HG03108 (cell line): ENCODE results near the gene TMEM238L.

Experiments used
- ATAC-seq: cut with Tn5 transposase; IDR thresholded peaks from one replicate; pipeline ENCODE4 v1.9.1; 2021; ENCODE audit warnings: moderate library complexity; ENCODE audit not compliant: unreplicated experiment

TMEM238L gene

DNA sequence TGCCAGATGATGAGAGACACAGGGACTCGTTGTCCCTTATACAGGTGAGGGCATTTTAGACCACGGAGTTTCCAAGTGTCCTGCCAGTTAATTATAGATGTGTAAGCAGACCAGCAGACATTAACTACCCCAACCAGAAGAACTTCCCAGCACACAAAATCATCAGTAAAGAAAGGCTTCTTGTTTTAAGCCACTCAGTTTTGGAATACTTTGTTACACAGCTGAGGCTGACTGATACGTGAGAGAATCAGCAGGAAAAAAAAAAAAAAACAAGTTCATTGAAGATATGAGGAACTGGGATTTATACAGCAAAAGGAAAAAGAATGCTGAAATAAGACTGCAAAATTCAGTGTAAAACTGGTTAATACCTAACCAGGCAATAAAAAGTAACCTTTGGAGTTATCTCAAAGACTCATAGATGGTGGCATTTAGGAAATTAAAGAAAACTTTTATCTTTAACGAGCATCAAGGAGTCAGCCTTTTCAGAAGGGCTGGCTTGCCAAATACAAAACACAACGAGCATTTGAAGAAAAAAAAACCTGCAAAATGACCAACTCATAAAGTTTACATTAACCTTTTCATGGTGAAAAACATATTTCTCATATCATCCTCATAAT is 28.1 kb downstream of the TMEM238L start:
- ATAC-seq: no peak

DNA sequence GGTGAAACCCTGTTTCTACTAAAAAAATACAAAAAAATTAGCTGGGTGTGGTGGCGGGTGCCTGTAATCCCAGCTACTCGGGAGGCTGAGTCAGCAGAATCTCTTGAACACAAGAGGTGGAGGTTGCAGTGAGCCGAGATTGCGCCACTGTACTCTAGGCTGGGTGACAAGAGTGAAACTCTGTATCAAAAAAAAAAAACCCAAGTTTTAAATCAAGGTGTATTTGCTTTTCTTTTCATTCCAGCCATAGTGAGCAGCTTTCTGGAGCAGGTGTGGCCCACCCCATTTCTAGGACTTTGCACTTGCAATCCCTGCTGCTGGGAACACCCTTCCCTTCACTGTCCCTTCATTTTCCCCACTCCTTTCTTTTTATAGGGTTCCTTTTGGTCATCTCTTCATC is 28.8 kb downstream of the TMEM238L start:
- ATAC-seq: no peak

DNA sequence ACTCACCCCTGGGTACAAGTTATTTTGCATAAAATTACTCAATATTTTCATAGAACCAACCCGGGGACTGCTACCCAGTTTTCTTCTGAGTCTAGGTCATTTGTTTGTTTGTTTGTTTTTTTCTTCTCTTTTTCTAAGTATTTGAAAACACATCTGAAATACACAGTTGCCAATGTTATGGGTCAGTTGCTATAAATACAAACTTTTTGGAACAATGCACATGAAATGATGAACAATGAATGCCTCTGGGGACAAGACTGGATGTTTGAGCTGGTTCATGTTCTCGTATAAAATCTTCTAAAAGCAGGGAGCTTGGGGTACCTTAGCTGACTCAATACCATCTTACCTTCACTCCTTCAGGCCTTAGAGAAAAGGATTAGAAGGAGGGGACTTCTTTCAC is 30.5 kb downstream of the TMEM238L start:
- ATAC-seq: no peak

DNA sequence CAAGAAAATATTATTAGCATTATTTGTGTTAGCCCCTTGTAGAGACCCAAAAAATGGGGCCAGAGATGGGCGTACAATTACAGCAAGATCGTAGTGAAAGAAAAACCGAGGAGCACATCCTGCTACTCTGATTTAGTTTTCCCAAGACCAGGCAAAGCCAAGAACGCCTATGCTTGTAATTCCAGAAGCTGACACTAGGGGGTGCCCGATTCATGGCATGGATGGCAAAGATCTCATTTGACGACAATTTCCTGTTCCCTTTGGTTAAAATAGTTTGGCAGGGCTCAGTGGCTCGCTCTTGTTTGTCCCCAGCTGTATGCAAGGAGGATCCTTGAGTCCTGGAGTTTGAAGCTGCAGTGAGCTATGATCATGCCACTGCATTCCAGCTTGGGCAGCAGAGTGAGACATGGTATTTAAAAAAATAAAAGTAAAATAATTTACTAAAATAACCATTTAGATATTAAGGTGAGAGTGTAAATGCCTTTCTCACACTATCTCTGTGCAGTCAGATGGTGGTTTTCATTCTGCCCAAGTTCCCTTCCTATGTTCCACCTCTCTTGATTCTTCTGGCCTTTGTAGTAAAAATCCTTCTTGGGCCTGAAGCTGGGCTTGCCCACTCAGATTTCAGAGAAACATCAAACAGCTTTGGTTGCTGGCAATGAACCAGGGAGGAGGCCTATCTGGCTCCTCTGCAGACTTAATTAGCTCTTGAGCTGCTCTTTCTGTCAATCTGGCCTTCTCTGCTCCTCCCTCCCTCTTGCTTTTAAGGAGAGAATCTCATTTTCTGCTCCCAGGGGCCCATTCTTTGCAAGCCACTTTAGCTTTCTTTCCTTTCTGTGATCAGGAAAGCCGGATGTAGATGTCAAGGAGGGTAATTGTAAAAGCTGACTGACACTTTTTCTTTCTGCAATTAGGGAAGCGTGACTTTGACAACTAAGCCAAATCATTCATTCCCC is 31.2 kb downstream of the TMEM238L start:
- no peak for ATAC-seq

DNA sequence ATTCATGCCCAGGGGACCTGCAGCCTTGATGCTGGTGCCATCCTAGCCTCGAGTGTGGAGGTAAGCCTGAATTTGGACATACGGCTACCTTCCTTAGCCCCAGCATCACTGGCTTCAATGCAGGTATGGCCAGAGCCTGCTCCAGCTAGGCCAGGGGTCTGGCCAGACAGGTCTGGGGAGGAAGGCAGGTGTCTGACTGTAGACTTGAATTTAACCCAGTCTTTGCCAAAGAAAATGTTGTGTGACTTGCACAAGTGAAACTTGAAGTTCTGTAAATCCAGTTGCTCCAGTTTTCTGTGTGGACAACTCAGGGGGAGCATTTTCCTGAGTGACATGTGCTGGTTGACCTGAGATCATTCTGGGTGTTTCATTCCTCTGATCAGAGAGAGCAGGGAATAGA is 32.8 kb downstream of the TMEM238L start:
- no peak for ATAC-seq

DNA sequence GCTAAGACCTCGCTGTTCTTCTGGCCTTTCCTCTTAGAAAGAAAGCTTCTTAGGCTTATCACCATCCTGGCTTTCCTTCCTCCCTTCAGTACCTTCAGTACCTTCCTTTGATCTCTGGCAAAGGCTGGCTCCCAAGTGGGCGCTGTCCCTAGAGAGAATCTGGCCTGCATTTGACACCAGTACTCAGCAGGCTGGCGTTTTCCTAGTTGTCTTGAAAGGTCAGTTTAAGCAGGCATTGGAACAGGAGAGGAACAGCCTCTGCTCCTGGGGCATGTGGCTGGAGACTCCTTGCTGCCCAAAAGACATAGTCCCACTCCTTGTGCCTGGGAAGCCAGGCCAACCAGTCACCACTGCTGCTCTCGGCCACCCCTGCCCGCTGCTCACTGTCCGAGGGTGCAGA is 34.1 kb downstream of the TMEM238L start:
- no peak for ATAC-seq

DNA sequence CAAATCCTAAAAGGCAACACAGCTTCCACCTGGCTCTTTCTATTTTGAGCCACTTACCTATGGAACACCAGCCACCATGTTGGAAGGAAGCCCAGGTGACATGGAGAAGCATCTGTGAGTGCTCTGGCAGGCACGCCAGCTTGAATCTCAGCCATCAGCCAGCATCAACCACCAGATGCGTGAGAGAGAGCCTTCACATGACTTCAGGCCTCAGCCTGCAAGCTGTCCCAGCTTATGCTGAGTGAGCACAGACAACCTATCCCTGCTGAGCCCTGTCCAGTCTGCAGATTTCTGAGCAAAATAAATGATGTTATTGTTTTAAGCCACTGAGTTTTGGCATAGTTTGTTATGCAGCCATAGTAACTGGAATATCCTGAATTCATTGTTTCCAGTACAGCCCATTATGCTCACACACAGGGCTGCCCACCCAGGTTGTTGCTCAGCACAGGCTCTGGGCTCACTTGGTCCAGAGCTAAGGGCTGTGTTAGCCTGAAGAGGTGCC is 35.1 kb downstream of the TMEM238L start:
- ATAC-seq: no peak

DNA sequence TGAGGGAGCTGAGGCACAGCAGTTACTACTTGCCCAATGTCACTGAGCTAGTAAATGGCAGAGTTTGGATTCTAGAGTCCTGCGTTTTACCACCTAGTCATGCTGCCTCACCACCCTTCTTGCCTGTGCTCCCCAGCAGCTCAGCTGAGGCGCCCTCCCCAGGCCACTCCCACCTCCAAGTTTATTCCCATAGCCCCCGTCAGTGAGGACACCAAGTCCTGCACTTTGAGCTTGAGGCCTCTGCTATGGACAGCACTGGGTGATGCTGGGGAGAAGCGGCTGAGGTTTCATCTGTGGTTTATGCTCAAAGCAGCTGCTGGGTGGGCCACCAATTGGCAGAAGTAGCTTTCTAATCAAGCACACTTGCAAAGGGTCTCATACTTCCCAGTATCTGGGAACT is 36.7 kb downstream of the TMEM238L start:
- ATAC-seq: no peak

DNA sequence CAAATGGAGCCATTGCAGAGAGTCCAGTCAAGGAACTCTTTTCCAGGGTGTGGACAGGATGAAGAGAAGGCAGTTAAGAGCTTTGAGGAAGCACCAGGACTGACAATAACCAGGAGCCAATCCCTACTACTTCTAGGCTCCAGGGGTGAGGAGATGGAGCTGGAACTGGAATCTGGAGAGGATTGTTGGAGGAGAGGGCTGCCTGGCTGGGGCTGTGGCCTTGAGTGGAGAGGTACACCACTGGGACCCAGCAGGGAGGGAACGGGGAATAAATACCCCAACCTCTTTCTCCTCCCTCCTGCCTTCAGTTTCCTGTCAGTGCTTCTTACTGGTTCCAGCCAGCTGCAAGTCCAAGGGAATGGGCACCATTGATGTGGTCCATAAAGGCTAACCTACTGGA is 41.9 kb downstream of the TMEM238L start:
- ATAC-seq: no peak

DNA sequence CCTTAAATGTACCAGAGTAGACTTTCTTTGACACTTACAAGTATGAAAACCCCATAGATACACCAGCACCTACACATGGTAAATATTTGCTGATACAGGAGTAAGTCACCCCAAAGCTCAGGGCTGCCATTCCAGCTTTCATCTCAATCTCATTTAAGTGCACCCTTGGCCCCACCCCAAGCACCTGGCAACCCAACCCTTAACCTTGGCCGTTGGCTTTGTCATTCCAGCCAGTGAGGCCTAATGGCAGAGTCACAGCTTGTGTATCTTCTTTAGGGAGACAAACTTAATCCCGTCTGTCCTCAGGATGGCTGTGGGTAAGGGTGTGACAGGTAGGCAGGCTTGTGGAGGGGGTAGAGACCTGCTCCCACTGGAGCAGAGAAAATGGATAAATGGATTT is 42.6 kb downstream of the TMEM238L start:
- no peak for ATAC-seq

DNA sequence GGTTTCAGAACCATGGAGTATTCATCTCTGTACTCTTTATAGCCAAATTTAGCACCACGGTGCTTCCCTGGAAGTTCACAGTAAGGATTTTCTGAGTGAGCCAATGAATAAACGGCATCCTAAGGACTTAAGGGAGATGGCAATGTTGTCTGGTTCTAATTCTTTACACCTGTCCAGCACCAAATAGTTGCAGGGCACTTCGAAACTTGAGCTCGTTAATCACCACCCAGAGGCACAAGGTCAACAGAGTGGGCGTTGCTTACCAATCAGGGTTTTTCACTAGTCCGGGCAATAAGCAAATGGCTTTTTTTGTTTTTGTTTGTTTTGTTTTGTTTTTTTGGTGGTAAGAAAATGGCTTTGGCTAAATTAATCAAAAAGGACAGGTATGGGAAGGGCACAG is 45.8 kb downstream of the TMEM238L start:
- ATAC-seq: no peak

DNA sequence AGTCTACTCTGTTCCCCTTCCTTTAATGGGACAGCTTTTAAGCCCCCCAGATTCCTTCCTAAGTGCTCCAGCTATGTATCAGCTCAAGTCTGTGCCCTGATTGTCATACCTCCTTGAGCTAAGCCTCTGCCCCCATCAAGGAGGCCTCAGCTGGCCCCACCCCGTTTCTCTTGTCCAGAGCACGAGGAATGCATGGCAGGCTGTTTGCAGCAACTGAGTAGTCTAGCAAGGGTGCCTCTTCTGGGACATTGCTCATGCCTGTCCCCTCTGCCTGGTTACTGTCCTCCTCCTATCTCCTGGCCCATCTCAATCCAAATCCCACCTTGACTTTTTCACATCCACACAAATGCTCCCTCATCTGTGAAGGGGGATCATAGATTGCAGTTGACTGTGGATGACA is 46.3 kb downstream of the TMEM238L start:
- ATAC-seq: no peak

DNA sequence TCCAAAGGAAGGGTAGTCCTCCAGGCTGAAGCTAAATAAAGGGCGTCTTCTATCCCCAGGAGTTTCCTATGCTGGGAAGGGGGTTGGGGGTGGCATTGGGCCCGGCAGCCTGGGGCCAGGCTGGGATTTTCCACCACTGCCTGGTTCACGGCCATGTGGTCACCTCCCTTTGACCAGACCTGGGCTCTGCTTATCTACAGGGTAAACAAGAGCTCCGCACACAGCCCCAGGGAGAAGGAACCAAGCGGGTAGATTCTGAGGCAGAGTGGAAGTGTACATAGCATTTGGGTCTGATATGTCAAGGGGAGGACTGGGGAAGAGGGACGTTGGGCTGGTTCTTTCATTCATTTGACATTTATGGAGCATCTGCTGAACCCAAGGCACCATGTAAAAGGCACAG is 46.8 kb downstream of the TMEM238L start:
- no peak for ATAC-seq

DNA sequence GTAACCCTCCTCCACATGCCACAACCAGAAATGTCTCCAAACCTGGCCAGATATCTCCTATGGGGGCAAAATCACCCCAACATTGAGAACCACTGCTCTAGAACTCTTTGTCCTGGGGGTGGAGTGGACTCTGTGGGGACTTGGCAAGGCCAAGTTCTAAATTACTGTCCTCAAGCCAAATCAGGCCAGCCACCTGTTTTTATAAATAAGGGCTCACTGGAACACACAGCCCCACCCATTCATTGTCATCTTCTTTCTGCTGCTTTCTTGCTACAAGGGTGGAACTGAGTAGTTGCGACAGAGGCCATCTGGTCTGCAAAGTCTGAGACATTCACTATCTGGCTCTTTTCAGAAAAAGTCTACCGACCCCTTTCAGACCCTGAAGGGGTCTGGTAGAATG is 47.3 kb downstream of the TMEM238L start:
- ATAC-seq: no peak

DNA sequence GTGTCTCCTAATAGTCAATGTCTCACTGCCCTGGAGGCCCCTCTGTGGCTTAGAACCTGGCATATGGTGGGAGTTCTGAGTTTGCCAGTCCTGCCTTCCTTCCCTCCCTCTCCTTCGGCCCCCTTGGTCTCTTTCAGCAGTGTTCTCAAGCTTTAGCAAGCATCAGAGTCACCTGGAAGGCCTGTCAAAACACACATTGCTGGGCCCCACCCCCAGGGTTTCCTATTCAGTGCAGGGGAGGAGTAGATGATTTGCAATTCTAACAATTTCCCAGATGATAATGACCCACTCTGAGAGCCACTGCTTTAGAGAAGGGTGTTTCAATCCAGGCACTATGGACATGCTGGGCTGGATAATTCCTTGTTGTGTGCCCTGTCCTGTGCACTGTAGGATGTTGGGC is 47.7 kb downstream of the TMEM238L start:
- ATAC-seq: no peak

DNA sequence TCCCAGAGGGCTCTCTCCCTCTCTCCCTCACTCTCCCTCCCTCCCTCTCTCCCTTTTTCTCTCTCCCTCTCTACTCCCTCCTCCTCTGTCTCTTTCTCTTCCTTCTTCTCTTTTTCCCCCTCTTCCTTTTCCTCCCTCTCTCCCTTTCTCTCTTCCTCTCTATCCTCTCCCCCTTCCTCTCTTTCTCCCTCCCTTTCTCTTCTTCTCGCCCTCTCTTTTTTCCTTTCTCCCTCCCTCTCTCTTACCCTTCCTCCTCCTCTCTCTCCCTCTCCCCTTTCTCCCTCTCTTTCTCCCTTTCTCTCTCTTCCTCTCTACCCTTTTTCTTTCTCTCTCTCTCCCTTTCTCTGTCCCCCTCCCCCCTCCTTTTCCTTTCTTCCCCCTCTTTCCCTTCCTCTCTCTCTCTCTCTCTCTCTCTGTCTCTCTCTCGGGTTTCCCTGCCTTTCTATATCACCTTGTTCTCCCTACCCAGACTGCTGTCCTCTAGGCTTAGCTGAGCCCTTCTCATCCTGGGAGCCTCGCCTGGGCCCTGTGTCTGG is 48.2 kb downstream of the TMEM238L start:
- ATAC-seq: no peak

DNA sequence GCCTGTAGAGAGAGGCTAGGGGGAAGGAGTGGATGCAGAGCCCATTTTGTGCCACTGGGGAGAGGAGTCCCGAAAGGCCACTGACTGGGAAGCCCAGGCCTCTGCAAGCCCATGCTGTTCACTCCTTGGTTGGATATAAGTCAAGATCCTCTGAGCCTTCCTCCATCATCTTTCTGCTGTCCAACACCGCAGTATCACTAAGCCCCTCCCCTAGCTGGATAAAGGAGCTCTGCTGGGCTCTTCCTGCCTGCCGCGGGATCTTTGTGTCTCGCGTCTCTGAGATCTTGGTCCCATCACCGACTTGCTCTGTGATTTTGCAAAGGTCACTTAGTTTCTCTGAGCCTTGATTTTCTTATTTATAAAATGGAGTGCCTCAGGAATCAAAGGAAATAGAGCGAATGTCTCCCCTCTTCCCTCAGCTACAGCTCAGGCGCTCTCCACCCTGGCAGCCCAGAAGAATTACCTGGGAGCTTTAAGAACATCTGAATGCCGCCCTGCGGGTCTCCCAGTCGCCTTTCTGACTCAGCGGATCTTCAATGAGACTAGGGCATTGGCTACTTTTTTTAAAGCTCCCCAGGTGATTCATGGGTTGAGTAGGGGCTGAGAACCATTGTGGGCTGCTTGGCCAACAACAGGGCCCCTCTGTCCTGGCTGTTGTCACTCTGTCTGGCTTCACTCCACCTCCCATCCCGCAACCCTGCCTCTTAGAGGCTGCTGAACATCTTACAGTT is 48.9 kb downstream of the TMEM238L start:
- ATAC-seq: no peak

DNA sequence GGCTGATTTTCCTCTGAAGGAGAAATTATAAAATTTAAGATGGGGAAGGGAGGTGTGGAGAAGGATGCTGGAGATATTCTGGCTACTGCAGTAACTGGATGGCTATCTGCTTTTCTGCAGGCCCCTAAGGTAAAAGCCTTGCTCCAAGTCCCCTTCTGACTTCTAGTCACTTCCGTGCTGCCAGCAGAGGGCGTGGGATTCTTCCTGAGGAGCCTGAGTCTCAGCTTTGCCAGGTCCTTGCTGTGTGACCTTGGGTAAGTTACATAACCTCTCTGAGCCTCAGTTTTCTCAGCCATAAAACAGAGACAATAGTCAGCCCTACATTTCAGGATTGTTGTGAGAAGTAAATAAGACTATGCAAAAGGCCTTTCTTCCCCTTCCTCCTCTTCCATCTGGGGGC is 49.8 kb downstream of the TMEM238L start:
- no peak for ATAC-seq

DNA sequence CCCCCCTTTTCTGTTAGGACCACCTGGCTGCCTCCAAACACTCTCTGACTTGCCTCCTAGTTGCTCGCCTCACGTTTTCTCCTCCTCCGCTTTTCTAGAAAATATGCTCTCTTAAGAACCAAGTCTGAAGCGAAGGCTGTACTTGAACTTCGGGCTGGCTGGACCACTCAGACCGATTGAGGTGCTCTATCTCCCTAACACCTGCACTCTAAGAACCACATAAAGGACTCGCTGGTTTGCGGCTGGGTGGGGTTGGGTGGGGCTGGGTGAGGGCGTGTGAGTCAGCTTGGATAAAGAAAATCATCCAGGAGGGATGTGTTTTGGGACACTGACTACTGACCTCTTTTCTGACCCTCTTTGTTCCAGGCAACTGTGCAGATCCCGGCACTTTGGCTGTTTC is 51.2 kb downstream of the TMEM238L start:
- ATAC-seq: no peak

DNA sequence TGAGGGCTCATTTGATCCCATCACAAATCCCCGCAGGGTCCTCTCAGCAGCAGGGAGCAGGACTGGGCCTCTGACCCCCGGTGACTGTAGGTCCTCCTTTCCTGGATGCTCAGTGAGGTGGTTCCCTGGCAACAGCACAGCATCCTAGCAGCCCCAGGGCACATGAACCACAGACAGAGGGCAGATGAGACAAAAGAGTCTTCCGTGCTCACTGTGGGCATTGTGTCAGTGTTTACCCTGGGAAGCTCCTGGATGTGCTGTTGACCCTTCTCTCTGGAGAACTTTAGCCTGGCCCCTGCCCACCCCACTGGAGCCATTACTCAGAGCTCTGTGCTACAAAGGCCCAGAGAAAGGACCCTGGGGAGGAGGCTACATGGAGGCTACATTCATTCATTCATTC is 52.3 kb downstream of the TMEM238L start:
- ATAC-seq: no peak

DNA sequence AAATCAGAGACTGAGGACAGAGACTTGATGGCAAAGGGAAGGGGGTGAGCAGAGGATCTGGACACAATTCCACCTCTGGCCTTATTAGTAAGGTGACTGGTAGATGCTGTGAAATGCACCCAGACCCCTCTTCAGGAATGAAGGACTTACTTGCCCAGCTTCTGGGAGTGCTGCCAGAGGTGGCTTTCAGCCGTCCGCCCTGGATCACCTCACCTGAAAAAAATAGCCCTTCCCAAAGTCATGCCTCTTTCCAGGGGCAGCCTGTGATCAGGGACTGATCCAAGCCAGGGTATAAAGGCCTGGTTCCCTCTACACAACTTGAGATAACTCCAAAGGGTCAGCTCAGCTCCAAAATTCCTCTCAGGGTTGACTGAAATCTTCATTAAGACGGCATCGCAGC is 53.7 kb downstream of the TMEM238L start:
- ATAC-seq: no peak
